CD4-positive, alpha-beta T cell treated with Interleukin-1 beta for 1 hour (primary cell): Measurements from ENCODE around the gene MLLT3.

Experiments
- DNase-seq, 2 donors: peaks; one replicate each; pipeline ENCODE4 v3.0.0-alpha.2; 2020 to 2022

The MLLT3 gene

GRCh38 chr9:20373263-20373662, 249.0 kb downstream of the MLLT3 start:
- DNase-seq, result no peak

GRCh38 chr9:20369391-20369790, 252.9 kb downstream of the MLLT3 start:
- DNase-seq, result no peak

GRCh38 chr9:20367855-20368254, 254.4 kb downstream of the MLLT3 start:
- DNase-seq, result no peak

- no peak for DNase-seq
These were observed 257.3 kb downstream of the MLLT3 start for GRCh38 chr9:20364959-20365358.

GRCh38 chr9:20363233-20363632, 259.1 kb downstream of the MLLT3 start:
- no peak for DNase-seq

- DNase-seq, result no peak
These were observed 260.4 kb downstream of the MLLT3 start for GRCh38 chr9:20361656-20362570.

- no peak for DNase-seq
These were observed 261.1 kb downstream of the MLLT3 start for GRCh38 chr9:20361229-20361628.

- DNase-seq, result no peak
These were observed 264.1 kb downstream of the MLLT3 start for GRCh38 chr9:20358207-20358606.

- DNase-seq, result no peak
These were observed 265.3 kb downstream of the MLLT3 start for GRCh38 chr9:20357037-20357432.

- peak; percentile 52 to 55 for DNase-seq
These were observed 265.8 kb downstream of the MLLT3 start for GRCh38 chr9:20356403-20357036.

GRCh38 chr9:20355022-20355421, 267.3 kb downstream of the MLLT3 start:
- DNase-seq, result no peak

- DNase-seq, result no peak
These were observed 268.2 kb downstream of the MLLT3 start for GRCh38 chr9:20353931-20354652.

GRCh38 chr9:20353524-20353923, 268.8 kb downstream of the MLLT3 start:
- DNase-seq, result no peak

GRCh38 chr9:20352591-20352990, 269.7 kb downstream of the MLLT3 start:
- no peak for DNase-seq

- no peak for DNase-seq
These were observed 270.6 kb downstream of the MLLT3 start for GRCh38 chr9:20351715-20352114.

- DNase-seq, result no peak
These were observed 272.7 kb downstream of the MLLT3 start for GRCh38 chr9:20349568-20349967.

- DNase-seq, result no peak
These were observed 279.0 kb downstream of the MLLT3 start for GRCh38 chr9:20343325-20343724.

- no peak for DNase-seq
These were observed 281.8 kb downstream of the MLLT3 start for GRCh38 chr9:20340511-20340861.

GRCh38 chr9:20335668-20336332, 286.5 kb downstream of the MLLT3 start:
- no peak for DNase-seq

GRCh38 chr9:20333991-20334390, 288.3 kb downstream of the MLLT3 start:
- no peak for DNase-seq

GRCh38 chr9:20331095-20331685, 291.1 kb downstream of the MLLT3 start:
- DNase-seq, result no peak

GRCh38 chr9:20330688-20331087, 291.6 kb downstream of the MLLT3 start:
- DNase-seq, result no peak

GRCh38 chr9:20326516-20326915, 295.8 kb downstream of the MLLT3 start:
- no peak for DNase-seq
